Peyer's patch (tissue), 4 donors: ENCODE measurements around the gene PER3. TPM values are rescaled to one million over a fixed set of nuclear protein-coding genes. Genes with fewer than 3 reads are reported as not detected.

Source experiments
- DNase-seq, 3 donors: peaks; one replicate each; pipeline ENCODE4 v3.0.0-alpha.2; 2017 to 2019
- H3K27ac ChIP-seq, 4 donors: fragments of 200-600 bp; sonication (generic); one replicate each; pipeline ENCODE4 v1.5.1; 2016 to 2019
- H3K27me3 ChIP-seq, 2 donors: fragments of 200-600 bp; sonication (generic); one replicate each; pipeline ENCODE4 v1.5.1; 2019
- H3K36me3 ChIP-seq, 3 donors: fragments of 200-600 bp; sonication (generic); one replicate each; pipeline ENCODE4 v1.5.1; 2016 to 2019
- H3K4me1 ChIP-seq, 4 donors: fragments of 200-600 bp; sonication (generic); one replicate each; pipeline ENCODE4 v1.5.1; 2016 to 2019
- H3K4me3 ChIP-seq, 4 donors: fragments of 200-600 bp; sonication (generic); 1 replicate in 3 of 4; 2 replicates in 1 of 4; pipeline ENCODE4 v1.5.1; 2016 to 2019; ENCODE audit warnings: mild to moderate bottlenecking in 1 of 4
- H3K9me3 ChIP-seq, 4 donors: fragments of 200-600 bp; sonication (generic); one replicate each; pipeline ENCODE4 v1.5.1; 2016 to 2019; ENCODE audit warnings: mild to moderate bottlenecking in 1 of 4
- CTCF ChIP-seq, 6 experiments: fragments of 450-650 bp in 4 of 6; fragments of 200-600 bp in 2 of 6; sonication (generic) in 1 of 6; IDR thresholded peaks; one replicate each; pipeline ENCODE4 v1.5.1; 2017 to 2019; ENCODE audit warnings: antibody characterized with exemption in 6 of 6, mild to moderate bottlenecking in 3 of 6, moderate library complexity in 1 of 6
- POLR2A ChIP-seq, 2 donors: fragments of 450-650 bp; IDR thresholded peaks; one replicate each; pipeline ENCODE4 v1.5.1; 2017; ENCODE audit warnings: antibody characterized with exemption in 2 of 2, mild to moderate bottlenecking in 2 of 2, moderate library complexity in 2 of 2
- total RNA-seq, 4 donors: library from RNA; depleted of rRNA; stranded (reverse); fragments of >200 nt; gene quantifications; one replicate each; pipeline ENCODE4 v1.1.0, GENCODE V29; 2016

Gene PER3
- total RNA-seq, 4 donors from 2014 or later, result 10.0 to 24.0 (median 18.5) TPM

- Histone ChIP-seq H3K36me3 (peaks cover 0 to 20% (median 0%) of the 10 kb centered on the region in 3 donors), H3K27me3 (no peaks in the 10 kb centered on the region), H3K4me3 (no peak overlapping the region), H3K9me3 (no peaks in the 10 kb centered on the region), H3K27ac (no peak overlapping the region), H3K4me1 (peaks cover 0 to 16% (median 1%) of the 10 kb centered on the region in 4 donors)
- TF ChIP-seq POLR2A (IDR thresholded peaks at IDR 0.05), result no peak
- TF ChIP-seq CTCF (IDR thresholded peaks at IDR 0.05), result no peak
- no peak for DNase-seq
Measured at GRCh38 chr1:7769673-7770412, 14.2 kb upstream of the PER3 start.

GRCh38 chr1:7770669-7770996, 13.5 kb upstream of the PER3 start:
- Histone ChIP-seq H3K27ac (peak overlapping the region; percentile 91 to 97 (median 95)), H3K9me3 (no peaks in the 10 kb centered on the region), H3K36me3 (peaks cover 0 to 20% (median 0%) of the 10 kb centered on the region in 3 donors), H3K27me3 (no peaks in the 10 kb centered on the region), H3K4me3 (peak overlapping the region; percentile 89 to 100 (median 96)), H3K4me1 (peaks cover 0 to 16% (median 1%) of the 10 kb centered on the region in 4 donors)
- TF ChIP-seq POLR2A (IDR thresholded peaks at IDR 0.05), result no peak
- DNase-seq, result no peak

- Histone ChIP-seq H3K27ac (peak within 1 kb of the TSS; percentile 91 to 97 (median 95)), H3K4me3 (peak within 1 kb of the TSS; percentile 89 to 100 (median 96)), H3K36me3 (peaks cover 0 to 20% (median 0%) of the 10 kb centered on the region in 3 donors), H3K4me1 (peaks cover 0 to 16% (median 1%) of the 10 kb centered on the region in 4 donors), H3K27me3 (no peaks in the 10 kb centered on the region), H3K9me3 (no peaks in the 10 kb centered on the region)
- DNase-seq, result peak; percentile 86 to 94 (median 94)
- no peak for TF ChIP-seq CTCF (IDR thresholded peaks at IDR 0.05)
- TF ChIP-seq POLR2A (IDR thresholded peaks at IDR 0.05), result peak; percentile 36 to 70
Measured at GRCh38 chr1:7770997-7771822, 12.9 kb upstream of the PER3 start, which contains the start of gene VAMP3. Gene VAMP3 (plus strand): TSS chr1:7771296. CDS start chr1:7771384, 88 bp downstream.

- no peaks in the 10 kb centered on the region for H3K9me3 ChIP-seq
- DNase-seq, result no peak
- H3K4me1 ChIP-seq, result peaks cover 0 to 16% (median 1%) of the 10 kb centered on the region in 4 donors
- no peaks in the 10 kb centered on the region for H3K27me3 ChIP-seq
- H3K36me3 ChIP-seq, result peaks cover 0 to 24% (median 0%) of the 10 kb centered on the region in 3 donors
- peak overlapping the region; percentile 91 to 97 (median 95) for H3K27ac ChIP-seq
- TF ChIP-seq CTCF (IDR thresholded peaks at IDR 0.05) (no peak), POLR2A (IDR thresholded peaks at IDR 0.05) (no peak)
- H3K4me3 ChIP-seq, result peak overlapping the region; percentile 89 to 100 (median 96)
Measured at GRCh38 chr1:7771823-7772299, 12.2 kb upstream of the PER3 start.

GRCh38 chr1:7777591-7777990, 6.5 kb upstream of the PER3 start:
- peaks cover 0 to 61% (median 0%) of the 10 kb centered on the region in 3 donors for H3K36me3 ChIP-seq
- no peak for DNase-seq
- peaks cover 0 to 12% (median 0%) of the 10 kb centered on the region in 4 donors for H3K4me1 ChIP-seq
- no peaks in the 10 kb centered on the region for H3K27me3 ChIP-seq
- H3K27ac ChIP-seq, result peak overlapping the region in 1 of 4 donors; percentile 12
- TF ChIP-seq CTCF (IDR thresholded peaks at IDR 0.05), result no peak
- no peak for TF ChIP-seq POLR2A (IDR thresholded peaks at IDR 0.05)
- no peak overlapping the region for H3K4me3 ChIP-seq
- H3K9me3 ChIP-seq, result no peaks in the 10 kb centered on the region
